Stomach (tissue), 4 donors: ENCODE results near the gene FOXO3.

Experiments used
- EP300 ChIP-seq: sonication (generic); formaldehyde crosslinking; IDR thresholded peaks from one replicate; pipeline ENCODE4 v1.6.1; 2017; ENCODE audit warnings: antibody characterized with exemption
- POLR2A ChIP-seq, 4 donors: fragments of 450-650 bp; IDR thresholded peaks; one replicate each; pipeline ENCODE4 v1.6.1; 2016; ENCODE audit warnings: antibody characterized with exemption in 4 of 4, control low read depth in 2 of 4, mild to moderate bottlenecking in 1 of 4, moderate library complexity in 1 of 4
- POLR2AphosphoS5 ChIP-seq, 3 donors: sonication (generic); formaldehyde crosslinking; IDR thresholded peaks; one replicate each; pipeline ENCODE4 v1.6.1; 2016; ENCODE audit warnings: antibody characterized with exemption in 3 of 3
- TF ChIP-seq, protein P1 (sequence below), 7 experiments: fragments of 450-650 bp in 4 of 7; fragments of 200-600 bp in 3 of 7; sonication (generic) in 3 of 7; IDR thresholded peaks; one replicate each; pipeline ENCODE4 v1.5.1; 2016 to 2019; ENCODE audit warnings: antibody characterized with exemption in 7 of 7, control low read depth in 2 of 7, mild to moderate bottlenecking in 1 of 7

DNA sequence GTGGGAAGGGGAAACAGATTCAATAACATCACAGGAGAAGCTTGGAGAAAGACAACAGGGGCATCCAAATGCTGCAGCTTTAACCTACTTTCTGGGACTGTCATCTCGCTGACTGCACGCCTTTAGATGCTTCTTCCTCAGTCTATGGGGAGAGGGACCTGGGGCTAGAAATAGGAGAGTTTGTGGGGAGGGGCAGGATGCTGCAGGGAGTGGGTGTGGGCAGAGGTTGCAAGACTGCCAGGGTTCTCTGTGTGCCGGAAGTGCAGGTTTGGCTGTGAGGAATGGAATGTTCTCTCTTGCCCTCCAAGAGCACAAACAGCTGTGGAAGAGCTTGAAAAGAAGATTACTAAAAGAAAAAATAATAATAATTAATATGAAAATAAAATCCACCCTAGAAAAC is 93.2 kb downstream of the FOXO3 start:
- TF ChIP-seq, protein P1, sequence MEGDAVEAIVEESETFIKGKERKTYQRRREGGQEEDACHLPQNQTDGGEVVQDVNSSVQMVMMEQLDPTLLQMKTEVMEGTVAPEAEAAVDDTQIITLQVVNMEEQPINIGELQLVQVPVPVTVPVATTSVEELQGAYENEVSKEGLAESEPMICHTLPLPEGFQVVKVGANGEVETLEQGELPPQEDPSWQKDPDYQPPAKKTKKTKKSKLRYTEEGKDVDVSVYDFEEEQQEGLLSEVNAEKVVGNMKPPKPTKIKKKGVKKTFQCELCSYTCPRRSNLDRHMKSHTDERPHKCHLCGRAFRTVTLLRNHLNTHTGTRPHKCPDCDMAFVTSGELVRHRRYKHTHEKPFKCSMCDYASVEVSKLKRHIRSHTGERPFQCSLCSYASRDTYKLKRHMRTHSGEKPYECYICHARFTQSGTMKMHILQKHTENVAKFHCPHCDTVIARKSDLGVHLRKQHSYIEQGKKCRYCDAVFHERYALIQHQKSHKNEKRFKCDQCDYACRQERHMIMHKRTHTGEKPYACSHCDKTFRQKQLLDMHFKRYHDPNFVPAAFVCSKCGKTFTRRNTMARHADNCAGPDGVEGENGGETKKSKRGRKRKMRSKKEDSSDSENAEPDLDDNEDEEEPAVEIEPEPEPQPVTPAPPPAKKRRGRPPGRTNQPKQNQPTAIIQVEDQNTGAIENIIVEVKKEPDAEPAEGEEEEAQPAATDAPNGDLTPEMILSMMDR (IDR thresholded peaks at IDR 0.05), result no peak
- TF ChIP-seq POLR2A (IDR thresholded peaks at IDR 0.05), result no peak
- TF ChIP-seq POLR2AphosphoS5 (IDR thresholded peaks at IDR 0.05), result peak; percentile 9 to 80 (median 66)
- peak; percentile 64 for TF ChIP-seq EP300
